Stimulated activated CD4-positive, alpha-beta T cell treated with anti-CD3 and anti-CD28 coated beads, Interleukin-4, amount 100 ng/mL, for 24 hours (primary cell): ENCODE measurements around the gene NAB2.
"Not testable (repeated sequence)": the region's sequence is repeated elsewhere in the genome, so short reads cannot be mapped to it uniquely, and the experiment has no call there.

Source experiments
- DNase-seq: peaks from one replicate; pipeline ENCODE4 v3.0.0-alpha.2; 2020

The NAB2 gene

GRCh38 chr12:57069523-57069922 is 19.4 kb upstream of the NAB2 start:
- peak; percentile 70 for DNase-seq

- DNase-seq, result no peak
Measured at GRCh38 chr12:57072661-57073060, 16.3 kb upstream of the NAB2 start.

- not testable (repeated sequence) for DNase-seq
Measured at GRCh38 chr12:57073566-57074450, 15.1 kb upstream of the NAB2 start.

- peak; percentile 97 for DNase-seq
Measured at GRCh38 chr12:57078519-57079404, 10.2 kb upstream of the NAB2 start, which contains the start of gene NEMP1. NEMP1 (minus strand) TSS chr12:57078791; CDS start chr12:57078745, 46 bp downstream.

DNA sequence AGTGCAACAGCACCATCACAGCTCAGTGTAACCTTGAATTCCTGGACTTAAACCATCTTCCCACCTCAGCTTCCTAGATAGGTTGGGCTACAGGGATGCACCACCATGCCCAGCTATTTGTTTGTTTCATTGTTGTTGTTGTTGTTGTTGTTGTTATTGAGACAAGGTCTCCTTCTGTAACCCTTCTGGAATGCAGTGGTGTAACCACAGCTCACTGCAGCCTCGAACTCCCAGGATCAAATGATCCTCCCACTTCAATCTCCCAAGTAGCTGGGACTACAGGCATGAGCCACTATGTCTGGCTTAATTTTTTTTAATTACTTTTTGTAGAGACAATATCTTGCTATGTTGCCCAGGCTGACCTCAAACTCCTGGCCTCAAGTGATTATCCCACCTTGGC is 9.1 kb upstream of the NAB2 start:
- no peak for DNase-seq

DNA sequence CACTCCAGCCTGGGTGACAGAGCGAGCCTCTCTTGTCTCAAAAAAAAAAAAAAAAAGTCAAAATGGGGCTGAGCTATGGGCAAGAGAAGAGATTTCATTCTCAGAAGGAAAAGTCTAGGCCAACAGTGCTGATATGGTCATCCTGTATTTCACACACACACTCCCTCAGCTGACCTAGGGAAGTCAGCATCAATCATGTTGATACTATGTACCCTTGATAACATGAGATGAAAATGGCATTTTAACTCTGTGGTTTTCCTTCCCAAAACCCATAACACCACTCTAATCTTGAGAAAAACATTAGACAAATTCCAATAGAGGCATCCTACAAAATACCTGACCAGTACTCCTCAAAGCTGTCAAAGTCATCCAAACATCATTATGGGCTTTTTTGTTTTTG is 8.1 kb upstream of the NAB2 start:
- no peak for DNase-seq

GRCh38 chr12:57085999-57086492 is 2.9 kb upstream of the NAB2 start:
- DNase-seq, result peak; percentile 50

- DNase-seq, result peak; percentile 60
Measured at GRCh38 chr12:57086493-57087009, 2.4 kb upstream of the NAB2 start.

GRCh38 chr12:57087010-57087690 is 1.8 kb upstream of the NAB2 start:
- DNase-seq, result peak; percentile 89

DNA sequence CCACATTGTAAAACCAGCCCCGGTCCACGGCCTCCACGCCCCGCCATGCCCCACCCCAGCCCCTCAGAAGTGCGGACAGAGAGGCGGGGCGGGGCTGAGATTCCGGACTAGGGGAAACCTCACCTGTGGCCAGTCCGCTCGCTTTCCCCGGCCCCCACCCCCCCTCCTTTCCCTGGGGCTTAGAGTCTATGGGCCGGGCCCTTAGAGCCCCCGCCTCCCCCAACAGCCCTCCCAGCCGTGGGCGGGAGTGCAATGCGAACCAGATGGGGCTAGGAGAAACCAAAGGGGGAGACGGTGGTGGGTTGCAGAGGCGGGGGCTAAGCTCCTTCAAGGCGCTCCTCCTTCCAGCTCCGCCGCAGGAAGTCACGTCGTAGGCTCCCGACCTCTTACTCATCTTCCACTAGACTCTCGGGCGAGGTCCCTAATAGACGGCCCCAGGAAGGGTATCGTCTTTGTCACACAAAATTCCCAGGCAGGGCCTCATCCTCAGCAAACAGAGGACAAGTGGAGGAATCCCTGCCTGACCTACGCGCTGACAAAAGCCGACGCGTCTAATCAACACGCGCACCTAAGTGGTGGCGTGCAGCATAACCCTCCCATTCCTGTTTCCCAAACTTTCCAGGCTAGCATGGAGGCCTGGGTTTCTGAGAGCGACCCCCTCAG is 1.1 kb upstream of the NAB2 start:
- DNase-seq, result peak; percentile 82

DNA sequence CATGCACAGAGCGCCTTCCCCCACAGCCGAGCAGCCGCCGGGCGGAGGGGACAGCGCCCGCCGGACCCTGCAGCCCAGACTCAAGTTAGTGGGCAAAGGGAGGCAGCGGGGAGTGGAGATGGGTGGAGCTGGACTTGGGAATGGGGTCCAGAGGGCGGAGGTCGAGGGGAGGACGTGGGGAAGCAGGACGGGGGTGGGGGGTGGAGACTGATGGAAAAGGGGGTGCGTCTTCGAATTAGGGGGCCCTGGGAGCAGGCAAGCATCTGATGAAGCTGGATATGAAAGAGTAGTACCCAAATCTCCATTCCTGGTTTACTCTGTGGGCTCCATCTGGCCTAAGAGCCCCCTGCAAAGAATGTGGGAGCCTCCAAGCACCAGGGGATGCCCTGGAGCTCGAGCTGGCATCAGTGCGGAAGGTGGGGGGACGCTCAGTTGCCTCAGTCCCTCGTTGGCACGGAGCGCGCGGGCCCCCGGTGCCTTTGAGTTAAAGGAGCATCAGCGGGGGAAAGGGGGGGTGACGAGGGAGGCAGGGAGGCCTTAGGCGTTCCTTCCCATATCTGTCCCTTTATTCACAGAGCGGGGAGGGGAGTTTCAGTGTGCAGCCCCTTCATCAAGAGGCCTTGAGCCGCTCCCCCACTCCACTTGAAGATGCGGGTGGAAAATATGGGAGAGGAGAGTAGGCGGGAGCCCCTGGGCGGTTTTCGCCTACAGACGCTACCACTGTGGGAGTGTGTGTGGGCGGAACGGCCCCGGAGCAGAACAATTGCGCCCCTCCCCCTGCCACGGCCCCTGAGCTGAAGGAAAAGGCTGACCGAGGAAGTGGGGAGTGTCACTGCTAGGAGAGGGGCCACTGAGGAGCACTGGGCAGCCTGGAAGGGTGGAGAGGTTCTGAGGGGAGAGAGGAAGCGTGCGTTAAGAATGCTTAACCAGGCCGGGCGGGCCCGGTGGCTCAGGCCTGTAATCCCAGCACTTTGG is 644 bp downstream of the NAB2 start:
- DNase-seq, result peak; percentile 67

DNA sequence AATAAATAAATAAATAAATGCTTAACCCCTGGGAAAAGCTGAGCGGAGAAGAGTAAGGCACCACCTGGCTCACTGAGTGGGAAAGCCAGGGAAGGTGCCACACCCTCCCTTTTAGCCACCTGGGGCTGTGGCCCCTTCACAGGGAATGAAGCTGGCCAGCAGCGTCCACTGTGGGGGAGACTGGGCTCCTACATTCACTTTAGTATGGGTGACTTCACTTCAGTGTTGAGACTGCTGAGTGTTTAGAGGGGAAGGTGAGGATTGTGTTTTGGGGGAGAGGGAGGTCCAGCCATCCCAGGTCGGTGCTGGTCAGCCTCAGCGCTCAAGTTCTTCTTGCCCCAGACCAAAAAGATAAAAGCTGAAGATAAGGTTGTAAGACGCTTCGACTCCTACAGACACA is 1.6 kb downstream of the NAB2 start:
- no peak for DNase-seq

GRCh38 chr12:57090924-57091637 is 2.2 kb downstream of the NAB2 start:
- no peak for DNase-seq

DNA sequence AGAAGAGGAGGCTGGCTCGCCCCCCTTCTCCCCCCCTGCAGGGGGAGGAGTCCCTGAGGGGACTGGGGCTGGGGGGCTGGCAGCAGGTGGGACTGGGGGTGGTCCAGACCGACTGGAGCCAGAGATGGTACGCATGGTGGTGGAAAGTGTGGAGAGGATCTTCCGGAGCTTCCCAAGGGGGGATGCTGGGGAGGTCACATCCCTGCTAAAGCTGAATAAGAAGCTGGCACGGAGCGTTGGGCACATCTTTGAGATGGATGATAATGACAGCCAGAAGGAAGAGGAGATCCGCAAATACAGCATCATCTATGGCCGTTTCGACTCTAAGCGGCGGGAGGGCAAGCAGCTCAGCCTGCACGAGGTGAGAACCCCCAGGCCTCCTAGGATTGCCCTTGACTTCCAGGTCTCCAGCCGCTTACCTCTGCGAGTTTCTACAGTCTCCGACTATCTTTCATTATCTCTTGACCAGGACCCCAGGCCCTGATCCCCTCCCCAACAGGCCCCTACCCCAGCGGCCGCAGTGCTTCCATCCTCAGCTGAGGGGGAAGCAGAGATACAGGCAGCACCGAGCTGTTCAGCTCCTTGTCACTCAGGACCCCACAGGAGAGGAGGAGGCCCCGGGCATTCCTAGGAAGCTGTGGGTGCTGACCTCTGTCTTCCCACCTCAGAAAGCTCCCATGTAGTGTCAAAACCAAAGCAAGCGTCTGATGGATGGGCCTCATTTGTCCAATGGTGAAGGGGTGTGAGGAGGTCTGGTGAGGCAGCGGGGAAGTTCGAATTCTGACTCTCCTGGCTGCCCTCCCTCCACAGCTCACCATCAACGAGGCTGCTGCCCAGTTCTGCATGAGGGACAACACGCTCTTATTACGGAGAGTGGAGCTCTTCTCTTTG is 3.0 kb downstream of the NAB2 start:
- DNase-seq, result no peak

GRCh38 chr12:57092529-57092862 is 3.6 kb downstream of the NAB2 start:
- DNase-seq, result no peak

GRCh38 chr12:57092876-57093414 is 4.0 kb downstream of the NAB2 start:
- DNase-seq, result no peak

DNA sequence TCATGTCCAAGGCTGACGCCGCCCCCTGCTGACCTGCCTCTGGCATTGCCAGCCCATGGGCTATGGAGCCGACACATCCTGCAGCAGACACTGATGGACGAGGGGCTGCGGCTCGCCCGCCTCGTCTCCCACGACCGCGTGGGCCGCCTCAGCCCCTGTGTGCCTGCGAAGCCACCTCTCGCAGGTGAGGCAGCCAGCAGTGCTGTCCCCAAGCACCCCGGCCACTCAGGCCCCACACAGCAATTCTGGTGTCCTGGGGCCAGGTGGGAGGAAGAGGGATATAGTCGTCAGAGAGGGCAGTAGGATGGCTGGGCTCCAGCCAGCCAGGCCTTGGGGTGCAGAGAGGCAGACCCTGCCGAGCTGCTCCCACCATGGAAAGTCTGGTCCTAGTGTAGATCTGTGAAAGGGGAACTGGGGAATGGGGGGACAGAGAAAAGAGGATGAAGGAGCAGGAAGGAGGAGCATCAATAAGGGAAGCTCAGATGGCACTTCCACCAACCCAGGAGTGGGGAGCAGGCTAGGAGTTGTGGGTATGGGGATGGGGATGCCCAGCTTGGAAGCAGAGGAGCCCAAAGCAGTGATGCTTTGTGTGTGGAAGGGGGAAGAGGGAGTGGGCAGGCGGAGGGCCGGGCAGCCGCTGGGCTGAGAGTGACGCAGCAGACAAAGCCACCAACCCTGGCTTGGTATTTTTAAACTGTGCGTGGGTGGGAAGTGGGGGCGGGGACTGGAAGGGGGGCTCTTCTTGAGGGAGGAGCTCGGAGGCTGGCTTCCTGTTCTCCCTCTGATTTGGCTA is 4.7 kb downstream of the NAB2 start:
- DNase-seq, result peak; percentile 74
